ENCODE measurements around the gene NUB1.
A peak's percentile ranks its signal among the peaks of the same experiment; 100 is the strongest.

NUB1 gene

DNA sequence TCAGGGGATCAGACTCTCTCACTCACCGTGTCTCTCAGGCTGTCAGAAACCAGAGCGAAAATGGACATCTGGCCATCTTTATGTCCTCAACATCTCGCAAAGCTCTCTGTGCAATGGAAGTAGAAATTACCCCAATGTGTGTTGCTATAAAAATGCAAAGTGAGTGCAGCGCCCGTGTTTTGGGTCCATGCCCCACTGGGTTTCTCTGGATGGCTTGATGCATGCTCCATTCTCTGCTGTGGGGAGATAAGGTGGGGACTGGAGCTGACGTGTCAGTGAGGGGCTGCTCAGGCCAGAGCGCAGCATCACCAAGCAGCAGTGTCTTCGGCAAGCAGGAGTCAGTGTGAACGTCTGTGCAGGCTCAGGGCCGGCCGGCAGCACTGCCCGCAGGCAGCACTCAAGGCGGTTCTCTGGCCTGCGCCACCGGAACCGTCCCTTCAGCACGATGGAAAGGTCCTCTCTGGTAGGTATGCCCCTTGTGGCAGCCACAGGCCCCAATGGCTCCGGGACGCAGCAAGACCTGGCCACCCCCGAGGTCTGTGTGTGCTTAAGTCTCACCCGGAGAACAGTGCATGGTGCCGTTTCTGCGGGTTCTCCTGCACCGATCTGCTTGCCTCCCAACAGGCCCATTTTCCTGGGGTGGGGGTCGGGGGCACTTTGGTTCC is 38.1 kb downstream of the NUB1 start:
- DNase-seq, result no peak

GRCh38 chr7:151380199-151381097 is 38.8 kb downstream of the NUB1 start:
- DNase-seq, result no peak

- DNase-seq, result no peak
These were observed 39.4 kb downstream of the NUB1 start for GRCh38 chr7:151381098-151381347.

GRCh38 chr7:151381348-151382078 is 39.9 kb downstream of the NUB1 start:
- DNase-seq, result peak; percentile 42

- peak; percentile 21 for DNase-seq
These were observed 40.7 kb downstream of the NUB1 start for GRCh38 chr7:151382079-151382885.

GRCh38 chr7:151383638-151384351 is 42.2 kb downstream of the NUB1 start:
- DNase-seq, result no peak

- DNase-seq, result no peak
These were observed 42.7 kb downstream of the NUB1 start for GRCh38 chr7:151384352-151384697.

DNA sequence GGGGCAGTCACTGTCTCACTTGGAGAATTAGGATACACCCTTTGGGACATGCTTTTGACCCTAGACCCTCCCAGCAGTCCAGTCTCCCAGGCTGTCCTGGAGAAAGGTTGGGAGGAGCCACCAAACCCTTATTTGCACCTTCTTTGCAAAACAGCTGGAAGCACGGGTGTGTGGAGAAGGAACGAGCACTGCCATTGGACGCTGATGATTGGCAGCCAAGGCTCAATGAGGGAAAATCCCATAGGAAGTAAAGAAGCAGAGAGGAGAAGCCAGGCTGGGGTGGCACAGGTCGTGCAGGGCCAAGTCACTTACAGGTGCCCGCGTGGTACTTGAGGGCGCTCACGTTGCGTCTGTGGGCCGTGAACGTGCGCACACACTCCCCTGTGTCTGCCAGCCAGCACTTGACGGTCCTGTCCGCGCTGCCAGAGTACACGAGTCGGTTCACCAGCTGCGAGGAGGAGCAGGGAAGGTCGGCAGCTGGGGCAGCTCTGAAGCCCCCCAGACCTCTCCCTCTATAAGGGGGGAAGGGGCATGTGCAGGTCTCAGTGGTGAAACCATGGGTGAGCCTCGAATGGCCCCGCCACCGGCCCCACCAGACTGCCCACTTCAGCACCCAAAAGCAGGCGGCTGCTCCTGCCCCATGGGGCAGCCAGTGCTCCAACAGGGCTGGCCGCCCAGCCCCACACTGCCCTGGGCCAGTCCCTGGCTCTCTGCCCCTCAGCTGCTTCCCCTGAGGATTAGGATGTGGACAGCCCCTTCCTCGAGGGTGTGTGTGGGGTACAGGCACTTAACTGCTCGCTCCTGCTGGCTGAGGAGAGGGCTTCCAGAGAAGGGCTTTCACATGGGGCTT is 43.4 kb downstream of the NUB1 start:
- DNase-seq, result no peak

GRCh38 chr7:151385626-151386300 is 44.2 kb downstream of the NUB1 start:
- DNase-seq, result no peak

- DNase-seq, result no peak
These were observed 44.9 kb downstream of the NUB1 start for GRCh38 chr7:151386301-151387160.

DNA sequence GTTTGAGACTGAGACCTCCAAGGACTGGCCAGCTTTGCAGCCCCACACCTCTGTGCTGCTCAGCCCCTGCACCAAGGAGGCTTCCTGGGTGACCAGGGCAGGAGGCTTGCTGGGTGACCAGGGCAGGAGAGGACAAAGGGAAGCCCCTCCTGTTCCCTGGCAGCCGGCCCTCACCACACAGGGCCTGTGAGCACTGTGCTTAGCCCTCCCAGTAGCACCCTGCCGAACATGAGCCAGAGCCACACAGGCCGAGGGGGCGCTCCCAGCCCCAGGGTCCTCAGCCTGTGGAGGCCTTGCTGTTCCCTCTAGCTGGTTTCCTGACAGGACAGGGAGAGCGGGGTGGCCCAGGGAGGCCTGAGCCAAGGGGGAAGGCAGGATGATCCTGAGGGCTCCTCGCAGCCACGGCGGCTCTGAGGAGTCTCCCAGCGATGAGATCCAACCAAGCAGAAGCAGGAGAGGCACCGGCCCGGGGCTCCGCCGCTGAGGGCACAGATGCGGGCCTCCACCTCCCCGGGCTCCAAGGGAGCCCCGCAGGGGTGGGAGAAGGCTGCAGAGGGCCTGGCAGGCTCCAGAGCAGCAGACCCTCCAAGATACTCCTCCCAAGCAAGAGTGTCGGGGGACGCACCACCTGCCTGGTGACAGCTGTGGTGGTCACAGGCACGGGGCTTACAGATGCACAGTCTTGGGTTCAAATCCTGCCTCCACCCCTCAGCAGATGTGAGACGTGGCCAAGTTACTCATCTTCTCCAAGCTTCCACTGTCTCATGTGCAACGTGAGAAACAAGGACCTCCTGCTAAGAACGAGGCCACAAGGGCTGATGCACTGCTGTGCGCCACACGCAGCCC is 45.8 kb downstream of the NUB1 start:
- no peak for DNase-seq

DNA sequence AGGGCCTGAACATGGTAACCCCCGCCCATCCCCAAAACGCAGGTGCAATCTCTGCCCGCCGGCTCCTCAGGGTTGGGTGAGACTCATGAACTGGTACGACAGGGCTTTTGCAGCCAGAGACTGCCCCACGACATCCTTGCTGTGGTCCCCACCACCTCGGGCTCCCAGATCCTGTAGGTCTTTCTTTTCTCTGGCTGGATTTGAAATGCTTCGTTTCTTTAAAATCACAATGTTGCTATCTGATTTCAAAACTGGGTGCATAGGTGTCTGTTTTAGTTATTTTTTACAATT is 46.3 kb downstream of the NUB1 start:
- DNase-seq, result no peak

- DNase-seq, result no peak
These were observed 46.8 kb downstream of the NUB1 start for GRCh38 chr7:151388430-151388829.

- DNase-seq, result no peak
These were observed 47.6 kb downstream of the NUB1 start for GRCh38 chr7:151389096-151389767.

- DNase-seq, result no peak
These were observed 48.4 kb downstream of the NUB1 start for GRCh38 chr7:151389768-151390597.

GRCh38 chr7:151390598-151391357 is 49.2 kb downstream of the NUB1 start:
- no peak for DNase-seq

GRCh38 chr7:151391358-151391730 is 49.7 kb downstream of the NUB1 start:
- DNase-seq, result no peak
